K562 (cell line): ENCODE measurements around the gene KRTAP5-1. TPM values are rescaled to one million over a fixed set of nuclear protein-coding genes. Genes with fewer than 3 reads are reported as not detected.
"Not testable (repeated sequence)": the region's sequence is repeated elsewhere in the genome, so short reads cannot be mapped to it uniquely, and the experiment has no call there.

Source experiments
- ATAC-seq: fragments of 200-7000 bp; cut with Tn5 transposase; 3 replicates; pipeline ENCODE4 v1.9.1; 2020; ENCODE audit warnings: moderate library complexity
- BruUV-seq: library from RNA; stranded (reverse); fragments of 400-500 nt; replicated peaks from 2 replicates; lab custom pipeline; 2021; lab: Mats Ljungman, UMichigan
- CTCF ChIA-PET: fragments of 300-600 bp; formaldehyde crosslinking; extraction: SDS; loops from one replicate; lab custom pipeline; 2021; ENCODE audit warnings: low intra/inter-chr PET ratio; lab: Yijun Ruan, JAX
- POLR2A ChIA-PET: fragments of 300-600, 350-650 bp; sonication (Branson Sonifier 250); formaldehyde crosslinking; extraction: SDS; loops from one replicate; lab custom pipeline; 2021; ENCODE audit warnings: antibody characterized with exemption, inconsistent platforms; lab: Yijun Ruan, JAX
- DNase-seq, 4 experiments: peaks; one replicate each; pipeline versions ENCODE4 v3.0.0 to v3.0.0-alpha.2; 2011 to 2018; ENCODE audit warnings: low spot score in 3 of 4, mixed read lengths in 3 of 4; ENCODE audit errors: extremely low read depth in 1 of 4
- FAIRE-seq: peaks from 2 replicates; lab custom pipeline; 2011; peaks lifted over from hg19 to GRCh38; lab: Jason Lieb, UNC
- H2AFZ ChIP-seq: 2 replicates; pipeline ENCODE4 v1.6.0; 2011; ENCODE audit warnings: low read depth, low read length, control low read depth, inconsistent platforms
- H3K27ac ChIP-seq: fragments of 200-600 bp; 3 replicates; pipeline ENCODE4 v1.8.0; 2011; ENCODE audit warnings: low read depth, mild to moderate bottlenecking, control low read depth, inconsistent platforms, low read length, moderate library complexity, mixed read lengths; ENCODE audit errors: extremely low read depth
- H3K27me3 ChIP-seq, 2 experiments: fragments of 300-600 bp in 1 of 2; 2 replicates in 1 of 2; 3 replicates in 1 of 2; pipeline versions ENCODE4 v1.6.0 to v1.8.0; 2011; ENCODE audit warnings: inconsistent platforms in 2 of 2, low read length in 2 of 2, mild to moderate bottlenecking in 1 of 2, mixed read lengths in 1 of 2, moderate library complexity in 1 of 2; ENCODE audit not compliant: control insufficient read depth in 2 of 2, insufficient read depth in 2 of 2
- H3K36me3 ChIP-seq: fragments of 300-600 bp; 3 replicates; pipeline ENCODE4 v1.8.0; 2011; ENCODE audit warnings: mild to moderate bottlenecking, low read length, inconsistent platforms; ENCODE audit not compliant: control insufficient read depth, insufficient read depth
- H3K4me1 ChIP-seq, 2 experiments: fragments of 200-600 bp in 1 of 2; replicated peaks in 1 of 2; 2 replicates in 1 of 2; 3 replicates in 1 of 2; pipeline versions ENCODE4 v1.5.1 to v1.8.0; 2011; ENCODE audit warnings: inconsistent platforms in 2 of 2, low read length in 2 of 2, mild to moderate bottlenecking in 1 of 2, mixed read lengths in 1 of 2, moderate library complexity in 1 of 2; ENCODE audit not compliant: control insufficient read depth in 2 of 2, insufficient read depth in 2 of 2
- H3K4me2 ChIP-seq: 2 replicates; pipeline ENCODE4 v1.6.1; 2011; ENCODE audit warnings: low read length, control low read depth, inconsistent platforms, mixed read lengths; ENCODE audit not compliant: insufficient read depth
- H3K4me3 ChIP-seq: fragments of 200-600 bp; sonication (generic), shearing (Covaris generic); 2 replicates; pipeline ENCODE4 v1.5.1; 2016; ENCODE audit warnings: control low read depth, inconsistent platforms
- H3K79me2 ChIP-seq: fragments of 200-600 bp; 3 replicates; pipeline ENCODE4 v1.8.0; 2011; ENCODE audit warnings: low read length, inconsistent platforms; ENCODE audit not compliant: control insufficient read depth, insufficient read depth
- H3K9ac ChIP-seq, 2 experiments: 2 replicates each; pipeline versions ENCODE4 v1.6.0 to v1.6.1; 2011; ENCODE audit warnings: low read depth in 2 of 2, low read length in 2 of 2, control low read depth in 1 of 2, inconsistent platforms in 1 of 2, mild to moderate bottlenecking in 1 of 2, mixed read lengths in 1 of 2; ENCODE audit not compliant: insufficient read depth in 1 of 2
- H3K9me1 ChIP-seq: one replicate; pipeline ENCODE4 v1.6.0; 2011; ENCODE audit warnings: inconsistent platforms, mild to moderate bottlenecking, low read length, moderate library complexity; ENCODE audit not compliant: control insufficient read depth, insufficient read depth
- H3K9me3 ChIP-seq: replicated peaks from 2 replicates; pipeline ENCODE4 v1.5.1; 2011; ENCODE audit warnings: low read depth, low read length, inconsistent platforms; ENCODE audit not compliant: control insufficient read depth, insufficient read depth
- H4K20me1 ChIP-seq: replicated peaks from 2 replicates; pipeline ENCODE4 v1.6.1; 2011; ENCODE audit warnings: low read length, inconsistent platforms, mixed read lengths; ENCODE audit not compliant: control insufficient read depth, insufficient read depth
- ASH1L ChIP-seq: fragments of 450-650 bp; IDR thresholded peaks from 2 replicates; pipeline ENCODE4 v1.6.1; 2018; ENCODE audit warnings: borderline replicate concordance, mild to moderate bottlenecking, low read depth; ENCODE audit not compliant: partially characterized antibody
- CLOCK ChIP-seq: fragments of 250-450 bp; sonication (Bioruptor Pico); IDR thresholded peaks from 2 replicates; pipeline ENCODE4 v1.4.0; 2020; ENCODE audit warnings: mild to moderate bottlenecking, moderate library complexity, borderline replicate concordance
- KLF16 ChIP-seq: IDR thresholded peaks from 2 replicates; pipeline ENCODE4 v1.6.1; 2016; ENCODE audit warnings: antibody characterized with exemption
- NRF1 ChIP-seq, 2 experiments: fragments of 450-650 bp; IDR thresholded peaks in 1 of 2; conservative IDR thresholded peaks in 1 of 2; 2 replicates each; pipeline ENCODE4 v1.6.1; 2014; ENCODE audit warnings: mild to moderate bottlenecking in 2 of 2
- ZBTB17 ChIP-seq: fragments of 450-650 bp; formaldehyde crosslinking; IDR thresholded peaks from 2 replicates; pipeline ENCODE4 v1.4.0; 2020; ENCODE audit warnings: mild to moderate bottlenecking
- ZMIZ1 ChIP-seq, 2 experiments: fragments of 150-350 bp in 1 of 2; IDR thresholded peaks; 2 replicates each; pipeline ENCODE4 v1.6.1; 2012 to 2016; ENCODE audit warnings: low read depth in 2 of 2, low read length in 2 of 2, mild to moderate bottlenecking in 1 of 2, moderate library complexity in 1 of 2
- ZNF778 ChIP-seq: fragments of 450-650 bp; formaldehyde crosslinking; IDR thresholded peaks from 2 replicates; pipeline ENCODE4 v1.4.0; 2020; ENCODE audit warnings: mild to moderate bottlenecking, moderate library complexity
- WGBS: fragments of 100-300 bp; shearing (Covaris generic); methylation state at CpG from one replicate; pipeline ENCODE4 v1.1.6; 2016; ENCODE audit warnings: low coverage, mixed read lengths; ENCODE audit not compliant: insufficient coverage; ENCODE audit errors: missing lambda C conversion rate; 5-methylcytosine and 5-hydroxymethylcytosine counted together
- in situ Hi-C: fragments of 300-500 bp; cut with MboI; formaldehyde crosslinking; loops from 4 replicates; pipeline ENCODE4 v1.15.0; 2018; ENCODE audit warnings: inconsistent platforms, mixed read lengths
- intact Hi-C: fragments of 100-400 bp; cut with micrococcal nuclease; formaldehyde crosslinking; loops from 2 replicates; pipeline ENCODE4 v1.14.2; 2022
- polyA plus RNA-seq, 8 experiments: library from polyadenylated mRNA; depleted of rRNA in 4 of 8; stranded (reverse) in 5 of 8; unstranded in 3 of 8; fragments of >200 nt; fragmentation: Nextera tagmentation in 2 of 8; fragmentation: Illumina TruSeq in 1 of 8; extraction: Ambion mirVana in 2 of 8; extraction: Trizol in 1 of 8; gene quantifications; 2 replicates each; pipeline versions ENCODE4 v1.2.1 to v1.2.3, GENCODE V29; 2011 to 2014; ENCODE audit warnings: inconsistent platforms in 1 of 8, missing spikeins in 1 of 8
- total RNA-seq, 7 experiments: library from RNA; depleted of rRNA in 6 of 7; stranded (reverse); fragments of >200 nt in 6 of 7; fragmentation: Illumina TruSeq in 2 of 7; extraction: Trizol in 2 of 7; gene quantifications; 2 replicates each; pipeline versions ENCODE4 v1.2.1 to v1.2.3, GENCODE V29; 2011 to 2021; ENCODE audit warnings: low replicate concordance in 1 of 7

The KRTAP5-1 gene
- total and polyA plus RNA-seq, 9 of the 15 experiments (the other 6 are each of a cell fraction or from before 2014, with no cell fraction given) = not detected

GRCh38 chr11:1575756-1576155 lies 9.3 kb downstream of the KRTAP5-1 start:
- POLR2A ChIA-PET, H2AFZ ChIP-seq, DNase-seq, H3K4me2 ChIP-seq, in situ Hi-C loops, H3K27ac ChIP-seq, H3K9ac ChIP-seq, H3K9me1 ChIP-seq, H3K4me3 ChIP-seq, FAIRE-seq, H4K20me1 ChIP-seq, H3K36me3 ChIP-seq, H3K9me3 ChIP-seq, ATAC-seq, H3K79me2 ChIP-seq, BruUV-seq: not testable (repeated sequence)
- peaks cover 0 to 36% of the 10 kb centered on the region in 2 experiments; a peak in 3 of 5 replicates for H3K4me1 ChIP-seq
- peaks cover 0 to 20% of the 10 kb centered on the region in 2 experiments; a peak in 3 of 5 replicates for H3K27me3 ChIP-seq
- CTCF ChIA-PET = interaction anchor here (1.2 kb wide), 1 partner anchor 122 kb away, joined by 8 read pairs; no protein-coding TSS in a partner anchor
- intact Hi-C loops = loop anchor here (2.0 to 10.0 kb wide), 4 partner anchors 29 to 461 kb away; no protein-coding TSS in a partner anchor
- 6% methylated on average over 14 of the region's 16 CpGs for WGBS

GRCh38 chr11:1574933-1575242 lies 10.2 kb downstream of the KRTAP5-1 start:
- DNase-seq (no peak), FAIRE-seq (no peak), ATAC-seq (no peak)
- Histone ChIP-seq H3K9ac (no peak overlapping the region), H3K79me2 (no peaks in the 10 kb centered on the region), H4K20me1 (peaks cover 8% of the 10 kb centered on the region; the same call in 1 of the 2 replicates), H3K4me2 (no peak overlapping the region), H3K4me3 (no peak overlapping the region), H3K36me3 (no peaks in the 10 kb centered on the region), H3K9me3 (peaks cover 7% of the 10 kb centered on the region; the same call in 1 of the 2 replicates), H3K27ac (no peak overlapping the region), H3K4me1 (peaks cover 0 to 38% of the 10 kb centered on the region in 2 experiments; a peak in 3 of 5 replicates), H3K9me1 (no peaks in the 10 kb centered on the region), H3K27me3 (peaks cover 0 to 24% of the 10 kb centered on the region in 2 experiments; a peak in 3 of 5 replicates), H2AFZ (no peak overlapping the region)
- intact Hi-C loops (loop anchor here (2.0 to 10.0 kb wide), 5 partner anchors 28 to 460 kb away; no protein-coding TSS in a partner anchor), in situ Hi-C loops (no loop called here)
- no TSS peak for BruUV-seq
- WGBS = 3% methylated on average over 6 of the region's 7 CpGs
- POLR2A ChIA-PET = interaction anchor here (0.6 to 1.0 kb wide), 5 partner anchors 8 to 126 kb away, joined by 3 to 5 read pairs (median 4); no protein-coding TSS in a partner anchor
- CTCF ChIA-PET = interaction anchor here (0.7 to 2.3 kb wide), 6 partner anchors 20 to 372 kb away, joined by 3 to 19 read pairs (median 5); no protein-coding TSS in a partner anchor
- TF ChIP-seq NRF1 (conservative IDR thresholded peaks at IDR 0.05 in 1 of 2, IDR thresholded peaks at IDR 0.05 in 1 of 2) (no peak), ZNF778 (CRISPR knock-in tag) (no peak), CLOCK (CRISPR knock-in tag) (no peak), KLF16 (no peak), ZMIZ1 (IDR thresholded peaks at IDR 0.05; ENCODE audit: low read depth in 2 of 2, low read length in 2 of 2) (no peak), ZBTB17 (CRISPR knock-in tag) (no peak), ASH1L (no peak)
